Stimulated activated CD4-positive, alpha-beta T cell treated with anti-CD3 and anti-CD28 coated beads, Interleukin-15, amount 100 ng/mL, for 1 hour (primary cell): Measurements from ENCODE around the gene COL9A1.
"Not testable (repeated sequence)": the region's sequence is repeated elsewhere in the genome, so short reads cannot be mapped to it uniquely, and the experiment has no call there.

ENCODE experiments used
- DNase-seq, 2 donors: peaks; one replicate each; pipeline ENCODE4 v3.0.0-alpha.2; 2020; ENCODE audit warnings: low read depth in 1 of 2, low spot score in 1 of 2

COL9A1 gene

DNA sequence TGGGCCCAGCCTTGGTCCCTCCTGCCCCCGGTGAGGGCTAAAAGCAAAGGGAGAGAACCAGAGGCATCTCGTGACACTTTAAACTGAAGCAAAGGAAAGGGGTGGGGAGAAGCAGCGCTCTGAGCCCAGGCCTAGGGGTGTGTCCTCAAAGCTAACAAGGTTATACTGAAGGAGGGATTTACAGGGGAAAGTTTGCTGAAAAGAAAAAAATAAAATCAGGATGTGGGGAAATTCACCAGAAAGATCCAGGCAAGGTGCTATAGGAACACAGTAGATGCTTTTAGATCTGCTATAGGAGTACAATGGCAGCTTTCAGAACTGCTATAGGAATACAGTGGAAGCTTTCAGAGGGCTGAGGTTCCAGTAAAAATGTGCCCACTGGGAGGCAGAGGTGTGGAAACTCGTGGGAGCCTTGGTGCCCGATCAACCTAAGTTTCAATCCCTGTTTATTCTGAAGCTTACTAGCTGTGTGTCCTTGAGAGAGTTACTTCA lies at the start of gene COL9A1:
Gene COL9A1 (minus strand): TSS at position 51 of the 492 bp plus-strand sequence. CDS start 160 bp downstream, outside the sequence.
- DNase-seq: no peak

DNA sequence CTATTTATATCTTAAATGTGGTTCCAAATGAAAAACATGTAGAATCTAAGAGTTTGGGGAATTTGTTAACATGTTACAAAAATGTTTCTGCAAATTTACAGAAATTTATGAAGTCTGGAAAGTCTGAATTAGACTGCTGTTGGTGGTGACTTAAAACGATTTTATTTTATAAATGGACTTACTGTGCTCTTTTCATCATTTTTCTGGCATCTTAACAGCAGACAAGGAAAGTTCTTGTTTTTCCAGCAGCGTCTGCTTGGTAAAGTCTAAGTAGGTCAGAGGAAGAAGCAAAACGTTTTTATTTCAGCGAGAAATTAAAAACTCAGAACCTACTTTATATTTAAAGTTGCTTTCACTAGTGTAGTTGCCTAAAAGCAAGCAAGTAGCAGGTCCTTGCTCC lies 48.6 kb upstream of the COL9A1 start:
- DNase-seq: no peak

DNA sequence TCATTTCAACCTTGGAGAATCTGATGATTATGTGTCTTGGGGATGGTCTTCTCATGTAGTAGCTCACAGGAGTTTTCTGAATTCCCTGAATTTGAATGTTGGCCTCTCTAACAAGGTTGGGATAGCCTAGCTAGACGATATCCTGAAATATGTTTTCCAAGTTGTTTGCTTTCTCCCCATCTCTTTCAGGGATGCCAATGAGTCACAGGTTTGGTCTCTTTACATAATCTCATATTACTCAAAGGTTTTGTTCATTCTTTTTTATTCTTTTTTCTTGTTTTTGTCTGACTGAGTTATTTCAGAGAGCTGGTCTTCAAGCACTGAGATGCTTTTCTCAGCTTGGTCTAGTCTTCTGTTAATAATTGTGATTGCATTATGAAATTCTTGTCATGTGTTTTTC lies 42.7 kb upstream of the COL9A1 start:
- no peak for DNase-seq

DNA sequence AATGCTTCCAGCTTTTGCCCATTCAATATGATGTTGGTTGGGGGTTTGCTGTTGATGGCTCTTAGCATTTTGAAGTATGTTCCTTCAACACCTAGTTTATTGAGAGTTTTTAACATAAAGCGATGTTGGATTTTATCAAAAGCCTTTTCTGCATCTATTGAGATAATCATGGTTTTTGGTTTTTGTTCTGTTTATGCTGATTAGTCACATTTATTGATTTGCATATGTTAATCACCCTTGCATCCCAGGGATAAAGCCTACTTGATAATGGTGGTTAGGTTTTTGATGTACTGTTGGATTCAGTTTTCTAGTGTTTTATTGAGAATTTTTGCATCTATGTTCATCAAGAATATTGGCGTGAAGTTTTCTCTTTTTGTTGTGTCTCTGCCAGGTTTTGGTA lies 40.4 kb upstream of the COL9A1 start:
- DNase-seq: no peak

DNA sequence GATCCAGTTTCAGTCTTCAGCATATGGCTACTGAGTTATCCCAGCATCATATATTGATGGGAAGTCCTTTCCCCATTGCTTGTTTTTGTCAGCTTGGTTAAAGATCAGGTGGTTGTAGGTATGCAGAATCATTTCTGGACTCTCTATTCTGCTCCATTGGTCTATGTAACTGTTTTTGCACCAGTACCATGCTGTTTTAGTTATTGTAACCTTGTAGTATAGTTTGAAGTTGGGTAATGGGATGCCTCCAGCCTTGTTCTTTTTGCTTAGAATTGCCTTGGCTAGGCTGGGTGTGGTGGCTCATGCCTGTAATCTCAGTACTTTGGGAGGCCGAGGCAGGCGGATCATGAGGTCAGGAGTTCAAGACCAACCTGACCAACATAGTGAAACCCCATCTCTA lies 36.9 kb upstream of the COL9A1 start:
- not testable (repeated sequence) for DNase-seq

DNA sequence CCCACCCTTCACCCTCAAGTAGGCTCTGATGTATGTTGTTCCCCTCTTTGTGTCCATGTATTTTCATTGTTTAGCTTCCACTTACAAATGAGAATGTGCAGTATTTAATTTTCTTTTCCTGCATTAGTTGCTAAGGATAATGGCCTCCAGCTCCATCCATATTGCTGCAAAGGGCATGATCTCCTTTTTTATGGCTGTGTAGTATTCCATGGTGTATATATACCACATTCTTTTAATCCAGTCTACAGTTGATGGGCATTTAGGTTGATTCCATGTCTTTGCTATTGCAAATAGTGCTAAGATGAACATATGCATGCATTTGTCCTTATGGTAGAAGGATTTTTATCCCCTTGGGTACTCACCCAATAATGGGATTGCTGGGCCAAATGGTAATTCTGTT lies 35.9 kb upstream of the COL9A1 start:
- DNase-seq: no peak

DNA sequence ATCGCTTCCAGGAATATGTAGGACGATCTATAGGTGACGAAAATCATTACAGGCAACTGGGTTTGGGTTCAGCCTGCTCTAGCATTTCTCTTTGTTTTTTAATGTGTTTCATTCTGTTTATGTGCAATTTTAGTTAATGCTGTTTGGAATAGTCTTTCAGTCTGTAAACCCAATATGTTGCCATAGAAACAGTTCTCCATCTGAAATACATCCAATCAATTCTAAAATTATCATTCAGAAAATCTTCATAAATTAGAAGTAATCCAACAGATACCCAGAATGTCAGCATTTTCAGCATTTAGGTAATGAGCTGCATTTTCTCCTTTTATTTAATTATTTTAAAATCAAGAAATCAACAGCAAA lies 34.8 kb upstream of the COL9A1 start:
- DNase-seq: no peak

DNA sequence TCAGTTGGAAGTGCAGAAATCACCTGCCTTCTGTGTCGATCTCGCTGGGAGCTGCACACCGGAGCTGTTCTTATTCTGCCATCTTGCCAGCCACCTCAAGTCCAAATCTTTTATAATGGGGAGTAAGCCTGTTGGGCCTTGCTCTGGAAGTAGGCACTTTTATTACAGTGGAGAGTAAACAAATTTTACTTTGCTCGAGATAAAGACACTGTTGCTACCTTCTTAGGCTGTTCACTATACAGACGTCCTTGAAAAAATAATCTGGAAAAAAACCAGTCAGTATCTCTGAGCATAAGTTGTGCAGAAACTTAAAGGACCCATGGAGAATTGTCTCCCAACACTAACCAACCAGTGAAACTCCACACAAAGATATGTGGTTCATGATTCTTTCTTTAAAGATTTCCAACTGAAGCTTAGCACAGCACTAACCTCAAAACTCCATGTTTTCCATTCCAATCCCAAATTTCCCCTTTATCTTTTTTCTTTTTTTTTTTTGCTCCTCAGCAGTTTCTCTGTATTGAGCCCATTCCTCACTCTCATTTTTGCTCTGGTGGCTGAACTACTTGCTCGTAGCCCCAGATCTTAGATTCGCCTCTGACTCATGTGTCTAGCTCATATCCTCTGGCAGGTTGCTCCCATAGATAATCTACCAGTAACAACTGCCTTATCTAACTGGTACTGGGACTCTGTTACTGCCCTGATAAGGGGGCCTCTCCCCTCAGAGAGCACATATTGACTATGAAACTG lies 34.3 kb upstream of the COL9A1 start:
- DNase-seq: no peak

DNA sequence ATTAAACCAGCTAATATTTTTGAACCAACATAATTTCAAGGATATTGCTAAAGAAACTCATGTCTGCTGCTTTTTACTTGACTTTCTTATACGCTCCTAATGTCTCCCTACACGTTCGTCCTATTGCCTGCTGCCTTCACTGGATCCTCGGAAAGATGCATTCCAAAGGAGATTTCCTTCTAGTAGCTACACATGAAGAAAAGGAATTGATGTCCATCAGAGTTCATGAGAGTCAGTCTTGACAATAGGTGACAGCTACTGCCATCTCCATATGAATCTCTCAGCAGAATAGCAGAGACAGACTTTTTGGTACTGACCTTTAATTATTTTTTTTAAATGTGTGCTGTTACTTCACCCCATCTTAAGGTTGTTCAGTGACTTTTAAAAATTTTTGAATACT lies 24.2 kb upstream of the COL9A1 start:
- no peak for DNase-seq

DNA sequence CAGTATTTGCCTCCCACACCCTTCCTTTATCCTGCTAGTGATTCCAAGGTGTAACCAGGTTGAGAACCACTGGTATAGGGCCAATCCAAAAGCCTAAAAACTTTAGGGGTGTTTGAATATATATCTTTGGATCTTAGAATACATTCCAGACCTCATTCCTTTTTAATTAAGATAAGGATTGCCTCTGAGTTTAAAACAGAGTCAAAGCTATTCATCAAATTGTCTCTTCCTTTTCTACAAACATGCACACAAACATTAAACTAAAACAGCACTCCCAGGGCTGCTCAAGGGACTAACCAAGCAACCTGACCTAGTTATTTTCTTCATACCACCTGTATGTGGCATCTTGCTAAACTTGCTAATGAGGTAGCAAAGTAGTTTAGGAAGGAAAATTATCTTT lies 22.1 kb upstream of the COL9A1 start:
- no peak for DNase-seq

DNA sequence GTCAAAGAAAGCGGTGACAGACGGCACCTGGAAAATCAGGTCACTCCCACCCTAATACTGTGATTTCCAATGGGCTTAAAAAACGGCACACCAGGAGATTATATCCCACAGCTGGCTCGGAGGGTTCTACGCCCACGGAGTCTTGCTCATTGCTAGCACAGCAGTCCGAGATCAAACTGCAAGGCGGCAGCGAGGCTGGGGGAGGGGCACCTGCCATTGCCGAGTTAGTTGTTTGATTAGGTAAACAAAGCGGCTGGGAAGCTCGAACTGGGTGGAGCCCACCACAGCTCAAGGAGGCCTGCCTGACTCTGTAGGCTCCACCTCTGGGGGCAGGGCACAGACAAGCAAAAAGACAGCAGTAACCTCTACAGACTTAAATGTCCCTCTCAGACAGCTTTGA lies 14.9 kb upstream of the COL9A1 start:
- DNase-seq: not testable (repeated sequence)

DNA sequence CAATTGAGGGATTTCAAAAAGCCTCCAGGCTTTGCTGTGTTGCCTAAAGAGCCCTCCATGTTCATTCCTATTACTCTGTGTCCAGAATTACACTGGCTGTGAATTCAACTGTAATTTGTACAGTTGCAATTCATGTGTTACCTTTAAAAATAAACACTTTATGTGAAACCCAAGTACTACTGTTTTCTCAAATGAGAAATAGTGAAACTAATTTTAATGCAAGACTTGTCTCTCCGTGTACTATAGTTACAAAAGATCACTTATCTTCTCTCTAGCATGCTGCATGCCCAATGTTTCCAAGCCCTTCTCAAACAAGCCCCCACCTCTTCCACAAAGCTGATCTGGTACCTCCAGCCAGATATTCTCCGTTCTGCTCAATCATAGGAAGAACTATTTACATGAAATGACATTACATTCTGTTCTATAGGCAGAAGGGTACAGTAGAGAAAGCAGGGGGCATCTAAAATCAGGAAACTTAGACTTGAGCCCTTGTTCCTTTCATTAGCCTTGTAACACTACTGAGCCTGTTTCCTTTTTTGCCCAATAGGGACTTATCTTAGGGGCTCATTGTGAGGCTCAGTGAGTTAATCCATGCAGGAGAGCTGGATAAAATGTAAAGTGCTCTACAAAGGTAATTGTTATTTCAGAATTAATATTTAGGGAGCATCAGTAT lies 12.3 kb upstream of the COL9A1 start:
- no peak for DNase-seq

DNA sequence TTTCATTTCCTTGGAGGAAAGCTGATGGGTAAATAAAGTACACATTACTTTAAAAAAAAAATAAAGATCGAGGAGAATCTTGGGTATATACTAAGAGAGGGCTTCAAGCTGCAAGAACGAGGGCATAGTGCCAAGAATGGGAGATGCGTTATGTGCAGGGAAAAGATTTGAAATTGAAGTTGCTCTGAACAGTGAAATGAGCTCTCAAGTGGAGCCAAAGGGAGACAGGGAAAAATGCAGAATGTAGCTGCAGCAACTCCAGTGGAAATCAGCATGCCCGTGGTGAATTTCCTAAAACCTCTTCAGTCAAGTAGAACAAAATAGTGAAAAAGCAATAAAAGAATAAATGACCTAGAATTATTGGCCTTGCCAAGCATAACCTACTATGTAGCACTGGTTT lies 11.4 kb upstream of the COL9A1 start:
- no peak for DNase-seq

DNA sequence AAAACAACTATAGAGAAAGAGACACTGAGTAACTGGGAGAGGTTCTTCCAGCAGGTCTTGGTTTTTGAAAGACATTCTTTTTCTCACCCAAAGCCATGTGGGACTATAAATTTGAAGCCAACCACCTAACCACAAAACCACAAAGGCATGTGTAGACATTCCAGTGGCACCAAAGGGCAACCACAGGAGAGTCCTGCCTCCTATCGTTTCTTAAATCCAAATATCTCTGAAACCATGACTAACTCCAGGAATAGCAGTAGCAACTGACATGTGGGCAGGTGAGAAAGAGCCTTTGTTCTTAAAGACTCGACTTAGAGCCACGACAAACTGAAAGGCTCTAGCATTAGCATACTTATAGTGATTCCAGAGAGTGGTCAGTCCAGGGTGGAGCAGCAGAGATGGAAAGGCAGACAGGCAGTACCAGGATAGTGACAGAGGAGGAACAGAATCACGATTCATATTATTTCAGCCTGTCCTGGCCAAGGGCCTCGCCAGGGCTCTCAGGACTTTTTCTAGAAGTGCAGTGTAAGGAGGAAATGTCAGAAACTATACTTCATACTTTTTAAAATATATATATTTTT lies 9.4 kb upstream of the COL9A1 start:
- no peak for DNase-seq

DNA sequence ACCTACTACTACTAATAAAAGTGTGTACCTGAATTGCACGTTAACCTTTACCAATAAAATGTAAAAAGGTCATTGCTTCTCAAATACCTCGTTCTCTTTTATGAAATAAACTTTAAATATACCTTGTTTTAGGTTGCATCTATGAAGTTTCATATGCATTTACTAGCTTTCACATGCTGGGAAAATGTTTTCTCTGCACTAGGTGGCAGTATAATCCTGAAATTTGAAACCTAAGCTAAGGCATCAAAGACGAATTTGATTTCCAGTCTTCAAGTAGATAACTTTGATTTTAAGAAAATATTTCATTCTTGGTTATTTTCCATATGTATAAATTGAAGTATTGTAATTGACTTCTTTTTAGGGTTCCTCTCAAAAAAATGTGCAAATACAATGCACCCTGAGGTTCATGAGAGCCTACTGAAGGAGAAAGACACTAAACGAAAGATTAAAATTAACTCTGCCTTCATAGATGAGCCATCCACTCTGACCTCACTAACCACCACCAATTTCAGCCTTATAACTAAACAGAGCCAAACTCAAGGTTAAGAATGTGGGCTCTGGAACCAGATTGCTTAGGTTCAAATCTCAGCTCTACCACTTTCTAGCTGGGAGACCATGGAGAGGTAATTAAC lies 7.3 kb upstream of the COL9A1 start:
- DNase-seq: no peak

DNA sequence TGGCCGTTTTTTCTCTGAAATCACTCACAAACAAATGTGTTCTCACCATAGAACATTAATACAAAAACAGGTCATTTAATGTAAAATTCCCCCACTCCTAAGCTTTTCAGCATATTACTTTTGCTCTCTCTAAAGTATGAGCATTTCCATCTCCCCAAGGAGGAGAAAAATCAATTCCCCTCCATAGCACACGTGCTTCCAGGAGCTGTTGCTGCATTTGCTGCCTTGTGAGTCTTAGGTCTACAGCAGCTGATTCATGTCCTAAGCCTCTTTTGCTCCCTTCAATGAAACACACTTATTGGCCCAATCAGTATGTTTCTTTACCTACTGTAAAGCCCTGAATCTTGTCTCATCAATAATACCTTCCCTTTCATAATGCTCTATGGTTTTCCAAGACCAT lies 6.4 kb upstream of the COL9A1 start:
- no peak for DNase-seq

DNA sequence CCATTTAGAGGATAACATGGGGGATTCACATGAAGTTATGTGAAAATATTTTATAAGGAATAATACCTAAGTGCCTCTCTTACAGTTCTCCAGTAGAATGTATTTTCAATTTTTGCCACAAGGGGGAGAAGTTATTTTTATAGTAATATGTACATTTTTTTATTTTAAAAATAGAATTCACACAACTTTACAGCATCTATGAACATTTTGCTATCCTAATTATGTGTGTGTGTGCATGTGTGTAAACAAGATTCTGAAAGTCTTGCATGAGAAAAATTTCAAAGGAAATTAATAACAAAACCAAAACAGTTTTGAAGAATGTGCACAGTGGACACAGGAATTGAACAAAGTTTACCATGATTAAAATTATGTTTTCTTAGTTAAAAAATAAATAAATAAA lies 5.3 kb upstream of the COL9A1 start:
- DNase-seq: not testable (repeated sequence)

DNA sequence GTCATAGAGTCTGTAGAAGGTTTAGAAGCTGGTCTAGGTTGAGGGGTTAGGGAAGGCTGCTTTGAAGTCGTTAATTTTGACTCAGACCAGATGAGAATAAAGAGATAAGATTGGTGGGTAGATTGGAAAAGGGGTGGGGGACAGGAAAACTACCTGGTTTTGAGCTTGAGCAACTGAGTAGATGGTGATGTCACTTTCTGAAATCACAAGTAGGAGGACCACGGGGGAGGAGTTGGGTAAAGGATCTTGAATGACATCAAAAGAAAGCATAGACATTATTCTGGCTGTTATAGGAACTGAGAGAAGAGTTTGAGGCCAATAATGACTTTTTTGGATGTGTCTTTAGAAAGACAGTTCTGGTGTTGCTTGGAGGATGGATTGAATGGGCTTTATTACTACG lies 4.1 kb upstream of the COL9A1 start:
- DNase-seq: no peak

DNA sequence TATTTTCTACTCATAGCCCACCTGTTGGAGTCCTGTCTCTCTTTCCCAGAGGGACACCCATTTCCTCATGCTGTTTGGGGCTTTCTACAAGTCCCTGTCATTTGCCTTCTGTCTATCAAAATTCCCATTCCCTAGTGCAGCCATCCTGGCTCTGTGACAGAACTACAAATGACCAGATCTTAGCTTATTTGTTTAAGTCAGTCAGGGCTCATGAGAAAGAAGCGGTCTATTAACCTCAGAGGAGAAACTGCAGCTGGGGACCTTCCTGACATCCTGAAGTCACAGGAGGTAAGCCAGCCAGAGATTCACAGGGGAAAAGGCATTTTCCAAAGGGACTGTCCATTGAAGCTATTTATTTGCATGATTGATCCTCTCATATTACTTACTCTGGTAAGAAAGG lies 1.7 kb upstream of the COL9A1 start:
- no peak for DNase-seq

DNA sequence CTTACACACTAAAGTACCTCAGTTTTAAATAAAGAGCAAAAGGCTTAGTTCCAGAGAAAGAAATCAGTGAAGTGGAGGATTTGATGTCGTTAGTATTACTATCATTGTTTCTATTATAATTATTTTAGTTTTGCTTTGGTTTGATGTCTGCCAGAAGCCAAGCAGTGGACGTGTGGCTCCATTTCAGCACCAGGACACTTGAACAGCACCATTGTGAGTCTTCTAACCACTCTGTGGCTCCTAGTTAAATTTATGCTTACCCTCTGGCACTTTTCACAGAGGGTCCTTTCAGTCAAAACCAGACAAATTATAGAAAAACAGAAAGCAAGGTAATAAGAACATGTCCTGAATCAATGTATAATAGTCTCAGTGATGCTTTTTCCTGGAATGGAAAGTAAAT lies 3.4 kb downstream of the COL9A1 start:
- no peak for DNase-seq

DNA sequence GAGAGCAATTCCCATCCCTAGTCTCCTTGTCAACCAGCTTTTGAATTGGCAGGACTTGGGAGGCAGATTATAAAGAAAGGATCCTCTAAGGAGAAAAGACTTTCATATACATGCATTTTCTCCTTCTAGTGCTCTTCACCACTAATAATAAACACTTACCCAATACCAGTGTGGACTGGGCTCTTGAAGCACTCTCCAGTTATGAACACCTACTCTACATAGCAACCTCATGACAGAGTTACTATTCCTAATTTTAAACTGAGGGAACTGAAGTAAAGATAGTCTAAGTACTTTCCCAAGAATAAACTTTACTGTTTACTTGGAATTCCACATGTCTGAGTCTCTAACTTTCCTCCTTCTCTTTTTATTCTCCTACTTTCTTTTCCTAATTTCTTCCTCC lies 4.8 kb downstream of the COL9A1 start:
- DNase-seq: no peak

DNA sequence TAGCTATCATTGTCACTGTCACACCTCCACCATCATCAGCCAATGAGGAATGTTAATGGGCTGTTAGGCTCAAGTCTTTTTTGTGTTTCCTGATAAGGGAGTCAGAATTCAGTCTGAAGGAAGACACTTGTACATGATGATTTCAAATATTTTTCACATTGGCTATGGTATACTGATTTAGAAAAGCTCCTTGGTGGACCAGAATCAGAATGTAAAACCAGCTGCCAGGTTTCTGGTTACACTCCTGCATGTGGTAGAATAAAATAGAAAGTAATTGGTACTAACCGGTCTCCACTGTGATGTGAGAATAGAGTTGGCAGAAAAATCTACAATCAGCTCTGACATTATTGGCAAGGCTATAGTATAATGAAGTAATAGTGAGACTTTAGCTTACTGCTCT lies 10.7 kb downstream of the COL9A1 start:
- no peak for DNase-seq
